Activated CD4-positive, alpha-beta T cell treated with anti-CD3 and anti-CD28 coated beads, Interleukin-10, Interleukin-2, amounts not matched to agents 100 ng/mL and 50 ng/mL, durations not matched to agents 16 hours and 8 hours (primary cell): Measurements from ENCODE around the gene TIAL1.

ENCODE experiments used
- DNase-seq: peaks from one replicate; pipeline ENCODE4 v3.0.0-alpha.2; 2020

TIAL1 gene

GRCh38 chr10:119526621-119527592 lies 69.9 kb downstream of the TIAL1 start:
- no peak for DNase-seq

- no peak for DNase-seq
Observed at GRCh38 chr10:119526149-119526548, 70.6 kb downstream of the TIAL1 start.

GRCh38 chr10:119525116-119525515 lies 71.6 kb downstream of the TIAL1 start:
- DNase-seq = no peak

GRCh38 chr10:119524720-119525070 lies 72.1 kb downstream of the TIAL1 start:
- DNase-seq = no peak

GRCh38 chr10:119523895-119524719 lies 72.7 kb downstream of the TIAL1 start:
- no peak for DNase-seq
